CD4-positive, alpha-beta T cell treated with Interleukin-6 for 4 hours (primary cell): ENCODE results near the gene LRP1.
A peak's percentile ranks its signal among the peaks of the same experiment; 100 is the strongest.

Experiments
- DNase-seq: peaks from one replicate; pipeline ENCODE4 v3.0.0-alpha.2; 2020; ENCODE audit warnings: mixed read lengths

Gene LRP1

DNA sequence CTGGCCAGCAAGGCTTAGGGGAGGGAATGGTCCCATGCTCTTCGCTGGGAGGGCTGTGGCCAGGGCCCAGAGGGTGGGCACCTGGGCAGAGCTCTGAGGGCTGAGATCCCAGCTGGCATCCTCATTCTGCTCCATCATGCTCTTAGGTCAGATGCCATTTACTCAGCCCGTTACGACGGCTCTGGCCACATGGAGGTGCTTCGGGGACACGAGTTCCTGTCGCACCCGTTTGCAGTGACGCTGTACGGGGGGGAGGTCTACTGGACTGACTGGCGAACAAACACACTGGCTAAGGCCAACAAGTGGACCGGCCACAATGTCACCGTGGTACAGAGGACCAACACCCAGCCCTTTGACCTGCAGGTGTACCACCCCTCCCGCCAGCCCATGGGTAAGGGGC lies 49.9 kb downstream of the LRP1 start:
- no peak for DNase-seq

DNA sequence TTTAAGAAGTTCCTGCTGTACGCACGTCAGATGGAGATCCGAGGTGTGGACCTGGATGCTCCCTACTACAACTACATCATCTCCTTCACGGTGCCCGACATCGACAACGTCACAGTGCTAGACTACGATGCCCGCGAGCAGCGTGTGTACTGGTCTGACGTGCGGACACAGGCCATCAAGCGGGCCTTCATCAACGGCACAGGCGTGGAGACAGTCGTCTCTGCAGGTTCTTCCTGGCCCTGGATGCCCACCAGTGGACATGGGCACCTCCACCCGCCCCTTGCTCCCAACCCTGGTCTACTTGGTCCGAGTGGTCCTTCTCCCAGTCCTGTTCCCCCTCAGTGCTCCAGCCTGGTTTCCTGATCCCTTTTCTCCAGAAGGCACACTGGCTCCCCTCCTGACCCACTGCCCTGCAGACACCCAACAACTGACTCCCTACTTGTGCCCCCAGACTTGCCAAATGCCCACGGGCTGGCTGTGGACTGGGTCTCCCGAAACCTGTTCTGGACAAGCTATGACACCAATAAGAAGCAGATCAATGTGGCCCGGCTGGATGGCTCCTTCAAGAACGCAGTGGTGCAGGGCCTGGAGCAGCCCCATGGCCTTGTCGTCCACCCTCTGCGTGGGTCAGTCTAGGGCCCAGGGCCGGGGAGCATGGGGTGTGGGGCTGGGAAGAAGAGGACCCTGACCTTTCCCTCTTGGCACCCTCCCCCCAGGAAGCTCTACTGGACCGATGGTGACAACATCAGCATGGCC lies 51.2 kb downstream of the LRP1 start:
- no peak for DNase-seq

DNA sequence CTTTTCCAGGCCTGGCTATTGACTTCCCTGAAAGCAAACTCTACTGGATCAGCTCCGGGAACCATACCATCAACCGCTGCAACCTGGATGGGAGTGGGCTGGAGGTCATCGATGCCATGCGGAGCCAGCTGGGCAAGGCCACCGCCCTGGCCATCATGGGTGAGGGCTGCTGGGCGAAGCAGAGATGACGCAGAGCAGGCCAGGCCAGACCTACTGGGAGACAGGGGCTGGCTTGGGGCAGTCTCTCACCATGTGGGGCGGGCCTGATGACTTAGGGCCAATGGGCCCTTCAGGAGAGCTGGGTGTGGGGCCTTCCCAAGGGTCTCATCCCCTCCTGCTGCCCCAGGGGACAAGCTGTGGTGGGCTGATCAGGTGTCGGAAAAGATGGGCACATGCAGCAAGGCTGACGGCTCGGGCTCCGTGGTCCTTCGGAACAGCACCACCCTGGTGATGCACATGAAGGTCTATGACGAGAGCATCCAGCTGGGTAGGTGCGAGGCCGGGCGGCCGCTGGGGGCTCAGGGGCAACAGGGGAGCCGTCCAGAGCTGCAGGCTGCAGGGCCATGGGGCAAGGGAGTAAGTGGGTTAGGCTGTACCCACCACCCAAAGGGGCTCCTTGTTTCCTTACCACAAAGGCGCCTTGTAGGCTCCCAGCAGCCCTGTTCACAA lies 52.2 kb downstream of the LRP1 start:
- DNase-seq: no peak

DNA sequence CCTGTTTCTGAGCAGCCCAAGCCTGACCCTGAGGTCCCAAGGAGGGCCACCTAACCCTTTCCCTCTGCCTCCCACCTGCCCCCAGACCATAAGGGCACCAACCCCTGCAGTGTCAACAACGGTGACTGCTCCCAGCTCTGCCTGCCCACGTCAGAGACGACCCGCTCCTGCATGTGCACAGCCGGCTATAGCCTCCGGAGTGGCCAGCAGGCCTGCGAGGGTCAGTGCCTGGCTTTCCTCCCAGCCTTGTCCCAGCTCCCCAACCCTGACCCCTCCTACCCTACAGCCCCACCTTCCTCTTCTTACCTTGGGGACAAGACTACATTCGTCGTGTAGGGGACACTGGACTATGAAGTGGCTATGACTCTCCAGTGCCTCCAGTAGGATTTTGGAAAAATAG lies 52.8 kb downstream of the LRP1 start:
- DNase-seq: no peak

DNA sequence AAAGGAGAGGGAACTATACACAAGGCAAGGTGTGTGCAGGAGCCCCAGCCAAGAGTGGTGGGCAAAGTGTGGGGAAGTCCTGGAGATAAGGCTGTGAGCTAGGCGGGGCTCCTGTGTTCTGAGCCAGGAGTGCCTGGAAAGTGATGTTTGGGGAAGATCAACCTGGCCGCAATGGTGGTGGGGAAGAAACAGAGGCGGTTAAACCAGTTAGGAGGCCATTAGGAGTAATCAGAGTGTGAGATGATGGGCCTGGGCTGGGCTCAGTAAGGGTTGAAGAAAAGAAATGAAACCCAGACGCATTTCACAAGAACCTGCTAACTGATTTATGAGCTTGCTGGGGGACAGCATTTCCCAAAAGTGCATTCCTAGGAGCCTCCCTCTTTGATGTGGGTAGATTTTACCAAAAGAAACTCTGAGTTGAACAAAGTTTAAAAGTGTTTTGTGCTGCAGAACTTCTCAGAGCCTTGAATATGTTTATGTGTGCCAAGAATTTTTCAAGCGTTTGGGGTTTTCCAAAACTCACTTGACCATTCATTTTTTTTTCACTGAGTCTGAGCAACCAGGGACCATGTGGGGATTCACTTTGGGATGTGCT lies 53.4 kb downstream of the LRP1 start:
- DNase-seq: no peak

DNA sequence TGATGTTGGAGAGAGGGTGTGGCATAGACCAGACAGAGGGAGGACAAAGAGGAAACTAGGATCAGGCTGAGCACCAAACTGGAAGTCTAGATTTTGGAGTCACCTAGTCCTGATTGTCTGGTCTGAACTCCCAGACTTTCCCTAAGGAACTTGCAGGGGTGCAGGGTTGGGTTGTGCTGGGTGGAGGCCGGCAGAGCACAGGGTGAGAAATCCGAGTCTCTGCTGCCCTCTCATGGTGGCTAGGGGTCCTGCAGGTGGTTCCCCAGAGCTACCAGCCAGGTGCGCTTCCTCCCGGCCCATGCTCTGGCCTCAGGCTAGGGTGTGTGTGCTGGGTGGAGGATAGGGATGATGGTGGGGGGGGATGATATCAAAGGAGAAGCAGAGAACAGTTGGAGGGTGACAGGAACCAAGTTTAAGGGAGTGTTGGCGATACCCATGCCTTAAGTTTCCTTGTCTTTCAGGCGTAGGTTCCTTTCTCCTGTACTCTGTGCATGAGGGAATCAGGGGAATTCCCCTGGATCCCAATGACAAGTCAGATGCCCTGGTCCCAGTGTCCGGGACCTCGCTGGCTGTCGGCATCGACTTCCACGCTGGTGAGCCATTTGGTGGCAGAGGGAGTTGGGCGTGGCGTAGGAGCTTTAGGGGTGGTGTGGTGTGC lies 54.8 kb downstream of the LRP1 start:
- DNase-seq: peak; percentile 85

DNA sequence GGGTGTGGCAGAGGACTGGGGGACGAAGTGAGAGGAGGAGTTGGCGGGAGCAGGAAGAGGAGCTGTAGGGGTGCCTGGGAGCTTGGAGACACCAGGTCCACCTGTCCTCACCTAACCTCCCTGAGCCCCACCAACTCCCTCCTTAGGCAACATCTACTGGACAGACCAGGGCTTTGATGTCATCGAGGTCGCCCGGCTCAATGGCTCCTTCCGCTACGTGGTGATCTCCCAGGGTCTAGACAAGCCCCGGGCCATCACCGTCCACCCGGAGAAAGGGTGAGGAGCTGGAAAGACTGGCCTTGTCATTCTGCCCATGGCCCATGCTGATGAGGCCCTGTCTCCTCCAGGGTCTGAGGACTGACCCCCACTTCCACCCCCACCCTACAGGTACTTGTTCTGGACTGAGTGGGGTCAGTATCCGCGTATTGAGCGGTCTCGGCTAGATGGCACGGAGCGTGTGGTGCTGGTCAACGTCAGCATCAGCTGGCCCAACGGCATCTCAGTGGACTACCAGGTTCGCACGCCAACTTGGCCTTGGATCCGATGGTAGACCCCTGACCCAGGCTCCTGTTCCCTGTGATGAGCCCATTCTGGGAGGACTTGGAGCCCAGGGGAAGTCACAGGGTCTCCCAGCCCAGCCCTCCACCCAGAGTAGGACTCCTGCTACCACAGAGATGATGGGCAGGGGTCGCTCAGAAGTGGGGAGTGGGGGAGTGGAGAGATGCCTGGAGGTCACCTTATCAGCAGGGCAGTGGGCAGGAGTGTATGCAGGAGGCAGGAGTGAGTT lies 55.8 kb downstream of the LRP1 start:
- DNase-seq: no peak

DNA sequence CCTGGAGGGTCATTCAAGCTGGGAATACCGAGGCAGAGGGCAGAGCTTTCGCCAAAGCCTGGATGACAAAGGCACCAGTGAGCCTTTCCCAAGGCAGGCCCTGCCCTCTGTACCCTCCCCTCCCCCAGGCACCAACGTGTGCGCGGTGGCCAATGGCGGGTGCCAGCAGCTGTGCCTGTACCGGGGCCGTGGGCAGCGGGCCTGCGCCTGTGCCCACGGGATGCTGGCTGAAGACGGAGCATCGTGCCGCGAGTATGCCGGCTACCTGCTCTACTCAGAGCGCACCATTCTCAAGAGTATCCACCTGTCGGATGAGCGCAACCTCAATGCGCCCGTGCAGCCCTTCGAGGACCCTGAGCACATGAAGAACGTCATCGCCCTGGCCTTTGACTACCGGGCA lies 57.1 kb downstream of the LRP1 start:
- no peak for DNase-seq

DNA sequence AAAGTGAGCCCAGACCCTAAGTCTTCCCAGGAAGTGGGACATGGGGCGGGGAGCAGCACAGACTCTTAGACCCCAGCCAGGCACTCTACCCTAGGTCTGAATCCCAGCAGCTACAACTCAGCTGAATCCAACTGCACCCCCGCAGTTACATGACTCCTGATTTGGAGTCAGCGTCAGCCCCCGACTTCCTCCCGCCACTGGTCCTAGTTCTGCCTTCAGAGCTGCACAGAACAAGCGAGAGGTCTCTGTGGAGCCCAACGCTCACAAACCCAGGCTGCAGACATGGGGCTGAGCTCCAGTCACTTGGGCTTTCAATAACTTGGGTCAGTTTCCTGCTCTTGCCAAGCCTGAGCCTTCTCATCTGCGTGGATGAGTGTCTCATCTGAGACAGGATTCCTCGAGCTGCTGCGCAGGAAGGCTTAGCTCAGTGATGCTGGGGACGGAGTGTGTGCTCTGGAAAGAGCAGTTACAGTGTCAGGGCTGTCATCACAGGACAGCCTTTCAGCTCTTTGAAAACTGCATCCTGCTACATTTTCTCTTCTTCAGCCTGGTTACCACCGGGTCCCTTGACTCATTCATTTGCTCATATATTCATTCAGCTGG lies 57.7 kb downstream of the LRP1 start:
- DNase-seq: no peak

DNA sequence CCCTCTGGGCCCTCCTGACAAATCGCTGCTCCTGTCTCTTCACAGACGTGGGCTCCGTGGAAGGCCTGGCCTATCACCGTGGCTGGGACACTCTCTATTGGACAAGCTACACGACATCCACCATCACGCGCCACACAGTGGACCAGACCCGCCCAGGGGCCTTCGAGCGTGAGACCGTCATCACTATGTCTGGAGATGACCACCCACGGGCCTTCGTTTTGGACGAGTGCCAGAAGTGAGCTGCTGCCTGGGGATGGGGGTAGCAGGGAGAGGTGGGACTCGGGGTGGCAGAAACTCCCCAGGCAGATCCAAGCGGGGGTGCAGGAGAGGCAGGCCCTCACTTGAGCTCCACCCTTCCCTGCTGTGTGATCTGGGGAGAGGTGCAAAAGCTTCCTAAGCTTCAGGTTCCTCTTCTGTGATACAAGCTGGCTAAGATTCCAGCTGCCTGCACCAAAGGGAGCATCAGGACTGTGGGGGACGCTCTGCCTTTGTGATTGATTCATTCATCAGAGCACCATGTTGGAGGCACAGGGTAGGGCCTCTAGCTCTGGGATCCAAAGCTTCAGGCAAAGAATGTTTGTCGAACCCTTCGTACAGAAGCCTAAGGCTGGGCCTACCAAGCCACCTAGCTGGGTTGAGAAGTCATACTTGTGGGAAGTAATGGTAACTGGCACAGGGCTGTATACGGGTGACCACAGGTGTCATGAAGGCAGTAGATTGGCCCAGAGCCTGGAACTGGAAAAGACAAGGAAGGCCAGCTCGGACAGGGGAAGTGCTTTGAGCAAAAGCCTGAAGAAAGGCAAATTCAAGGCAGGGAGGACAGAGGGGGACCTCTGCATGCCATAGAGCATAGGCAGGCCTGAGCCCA lies 59.2 kb downstream of the LRP1 start:
- no peak for DNase-seq

DNA sequence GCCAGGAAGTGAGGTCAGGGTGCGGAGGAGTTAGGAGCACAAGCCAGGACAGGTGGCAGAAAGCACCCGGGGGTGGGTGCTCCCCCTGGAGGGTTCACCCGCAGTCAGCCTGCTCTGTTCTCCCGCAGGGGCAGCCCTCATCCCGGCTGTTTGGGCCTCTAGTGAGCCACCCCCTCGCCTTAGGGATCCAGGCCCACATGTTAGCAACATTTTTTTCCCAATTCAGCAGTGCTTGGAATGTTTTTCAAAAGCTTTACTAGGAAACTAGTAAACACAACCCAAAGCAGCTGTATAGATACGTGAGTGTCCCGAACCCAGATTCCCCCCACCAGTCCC lies 59.8 kb downstream of the LRP1 start:
- DNase-seq: no peak

DNA sequence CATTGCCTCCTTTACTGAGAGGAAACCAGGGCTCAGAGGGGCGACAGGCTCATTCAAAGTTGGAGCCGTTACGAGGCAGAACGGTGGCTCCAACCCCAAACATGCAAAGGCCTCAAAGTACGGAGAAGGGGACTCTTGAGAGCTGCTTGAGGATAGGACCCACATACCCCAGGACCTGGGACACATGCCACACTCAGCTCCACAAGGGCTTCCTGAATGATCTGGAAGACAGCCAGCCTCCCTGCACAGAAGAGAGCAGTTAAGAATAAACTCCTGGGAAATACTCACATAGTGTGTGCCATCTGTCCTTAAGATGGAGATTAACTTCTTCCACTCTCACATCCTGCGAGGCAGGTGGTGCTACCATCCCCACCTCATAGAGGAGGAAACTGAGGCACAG lies 61.8 kb downstream of the LRP1 start:
- DNase-seq: no peak

DNA sequence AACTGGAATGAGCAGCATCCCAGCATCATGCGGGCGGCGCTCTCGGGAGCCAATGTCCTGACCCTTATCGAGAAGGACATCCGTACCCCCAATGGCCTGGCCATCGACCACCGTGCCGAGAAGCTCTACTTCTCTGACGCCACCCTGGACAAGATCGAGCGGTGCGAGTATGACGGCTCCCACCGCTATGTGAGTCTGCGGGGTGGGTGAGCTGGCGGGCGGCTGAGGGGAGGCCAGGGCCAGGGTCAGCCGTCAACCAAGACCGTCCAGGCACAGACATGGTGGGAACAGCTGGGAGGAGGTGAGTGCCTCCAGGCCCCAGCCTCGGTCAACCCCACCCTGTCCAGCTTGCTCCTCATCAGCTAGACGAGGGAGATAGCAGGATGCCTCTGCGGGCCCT lies 62.5 kb downstream of the LRP1 start:
- no peak for DNase-seq

DNA sequence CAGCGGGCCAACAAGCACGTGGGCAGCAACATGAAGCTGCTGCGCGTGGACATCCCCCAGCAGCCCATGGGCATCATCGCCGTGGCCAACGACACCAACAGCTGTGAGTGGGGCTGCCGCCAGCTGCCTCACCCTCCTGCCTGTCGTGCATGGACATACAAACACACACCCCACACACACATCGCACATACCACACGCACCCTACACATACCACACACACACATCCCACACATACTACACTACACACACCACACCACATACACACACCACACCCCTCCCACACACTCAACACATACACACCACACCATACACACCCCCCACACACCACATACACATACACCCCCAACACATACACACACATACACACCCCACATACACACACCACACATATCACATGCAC lies 63.1 kb downstream of the LRP1 start:
- DNase-seq: no peak

DNA sequence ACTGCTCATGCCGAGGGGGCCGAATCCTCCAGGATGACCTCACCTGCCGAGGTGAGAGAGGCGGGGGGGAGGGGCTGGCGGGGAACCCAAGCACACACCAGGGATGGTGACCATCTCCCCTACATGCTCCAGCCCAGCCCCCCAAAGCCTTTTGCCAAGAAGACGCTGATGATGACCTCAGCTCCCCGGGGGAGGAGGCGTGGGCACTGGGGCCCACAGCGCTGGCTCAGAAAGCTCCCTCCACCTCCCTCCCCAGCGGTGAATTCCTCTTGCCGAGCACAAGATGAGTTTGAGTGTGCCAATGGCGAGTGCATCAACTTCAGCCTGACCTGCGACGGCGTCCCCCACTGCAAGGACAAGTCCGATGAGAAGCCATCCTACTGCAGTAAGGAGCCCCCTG lies 64.6 kb downstream of the LRP1 start:
- DNase-seq: no peak

DNA sequence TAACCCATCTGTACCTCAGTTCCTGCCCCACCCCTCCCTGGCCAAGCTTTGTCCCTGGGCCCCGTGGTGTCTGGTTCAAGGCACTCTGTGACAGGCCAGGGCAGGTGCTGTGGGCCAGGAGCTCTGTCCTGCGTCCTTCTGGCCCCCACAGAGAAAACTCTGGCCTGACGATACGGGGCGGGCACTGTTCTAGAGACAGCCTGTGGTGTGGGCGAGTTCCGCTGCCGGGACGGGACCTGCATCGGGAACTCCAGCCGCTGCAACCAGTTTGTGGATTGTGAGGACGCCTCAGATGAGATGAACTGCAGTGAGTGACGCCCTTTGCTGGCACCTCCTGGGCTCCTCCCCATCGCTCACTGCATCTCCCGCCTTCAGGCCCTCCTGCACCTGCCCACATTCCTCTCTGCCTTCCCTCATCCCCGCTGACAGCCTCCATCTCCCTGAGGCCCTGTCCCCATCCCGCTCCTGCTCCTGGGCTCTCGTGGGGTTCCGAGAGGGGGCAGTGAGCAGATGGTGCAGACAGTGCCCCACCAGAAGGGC lies 65.5 kb downstream of the LRP1 start:
- DNase-seq: no peak

DNA sequence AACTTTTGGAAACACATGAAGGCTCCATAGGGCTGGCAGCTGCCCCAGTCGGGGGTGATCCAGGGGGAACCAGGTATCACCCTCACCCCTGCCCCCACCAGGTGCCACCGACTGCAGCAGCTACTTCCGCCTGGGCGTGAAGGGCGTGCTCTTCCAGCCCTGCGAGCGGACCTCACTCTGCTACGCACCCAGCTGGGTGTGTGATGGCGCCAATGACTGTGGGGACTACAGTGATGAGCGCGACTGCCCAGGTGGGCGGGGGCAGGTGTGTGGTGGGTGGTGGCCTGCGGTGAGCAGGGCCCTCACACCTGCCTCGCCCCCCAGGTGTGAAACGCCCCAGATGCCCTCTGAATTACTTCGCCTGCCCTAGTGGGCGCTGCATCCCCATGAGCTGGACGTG lies 66.0 kb downstream of the LRP1 start:
- DNase-seq: no peak

DNA sequence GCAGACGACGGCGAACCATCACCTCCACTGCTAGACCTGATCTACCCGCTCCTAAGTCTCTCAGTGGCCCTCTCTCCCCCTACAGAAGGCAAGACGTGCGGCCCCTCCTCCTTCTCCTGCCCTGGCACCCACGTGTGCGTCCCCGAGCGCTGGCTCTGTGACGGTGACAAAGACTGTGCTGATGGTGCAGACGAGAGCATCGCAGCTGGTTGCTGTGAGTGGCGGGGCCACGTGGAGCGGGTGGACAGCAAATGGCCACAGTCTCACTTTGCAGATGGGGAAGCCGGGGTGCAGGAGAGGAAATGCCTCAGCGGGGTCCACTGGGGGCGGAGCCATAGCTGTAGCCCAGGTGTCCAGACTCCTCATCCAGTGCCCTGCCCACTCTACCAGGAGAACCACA lies 66.9 kb downstream of the LRP1 start:
- no peak for DNase-seq

DNA sequence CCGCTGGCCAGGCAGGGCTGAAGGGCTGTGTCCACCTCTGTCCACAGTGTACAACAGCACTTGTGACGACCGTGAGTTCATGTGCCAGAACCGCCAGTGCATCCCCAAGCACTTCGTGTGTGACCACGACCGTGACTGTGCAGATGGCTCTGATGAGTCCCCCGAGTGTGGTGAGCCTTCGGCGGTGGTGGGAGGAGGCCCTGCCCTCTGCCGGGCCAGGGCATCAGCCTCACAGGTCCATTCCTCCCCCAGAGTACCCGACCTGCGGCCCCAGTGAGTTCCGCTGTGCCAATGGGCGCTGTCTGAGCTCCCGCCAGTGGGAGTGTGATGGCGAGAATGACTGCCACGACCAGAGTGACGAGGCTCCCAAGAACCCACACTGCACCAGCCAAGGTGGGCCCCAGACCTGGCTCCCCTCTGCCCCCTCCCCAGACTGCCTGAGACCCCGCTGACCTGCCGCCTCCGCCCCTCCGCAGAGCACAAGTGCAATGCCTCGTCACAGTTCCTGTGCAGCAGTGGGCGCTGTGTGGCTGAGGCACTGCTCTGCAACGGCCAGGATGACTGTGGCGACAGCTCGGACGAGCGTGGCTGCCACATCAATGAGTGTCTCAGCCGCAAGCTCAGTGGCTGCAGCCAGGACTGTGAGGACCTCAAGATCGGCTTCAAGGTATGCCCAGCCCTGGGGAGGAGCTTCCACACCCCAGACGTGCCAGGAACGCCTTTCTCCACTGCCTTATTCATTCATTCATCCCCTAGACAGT lies 67.5 kb downstream of the LRP1 start:
- no peak for DNase-seq

DNA sequence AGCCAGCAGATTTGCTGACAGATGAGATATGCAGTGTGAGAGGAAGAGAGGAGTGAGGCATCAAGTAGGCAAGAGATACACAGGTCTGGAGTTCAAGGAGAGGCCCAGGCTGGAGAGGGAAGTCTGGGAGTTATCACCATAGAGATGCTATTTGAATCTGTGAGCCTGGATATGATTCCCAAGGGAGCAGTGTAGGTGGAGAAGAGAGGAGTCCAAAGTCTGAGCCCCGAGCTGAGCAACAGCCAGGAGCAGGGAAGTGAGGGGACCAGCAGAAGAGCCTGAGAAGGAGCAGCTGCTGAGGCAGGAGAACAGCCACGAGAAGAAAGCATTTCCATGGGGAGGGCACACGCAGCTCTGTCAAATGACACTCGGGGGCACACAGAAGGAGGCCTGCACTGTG lies 68.2 kb downstream of the LRP1 start:
- no peak for DNase-seq

DNA sequence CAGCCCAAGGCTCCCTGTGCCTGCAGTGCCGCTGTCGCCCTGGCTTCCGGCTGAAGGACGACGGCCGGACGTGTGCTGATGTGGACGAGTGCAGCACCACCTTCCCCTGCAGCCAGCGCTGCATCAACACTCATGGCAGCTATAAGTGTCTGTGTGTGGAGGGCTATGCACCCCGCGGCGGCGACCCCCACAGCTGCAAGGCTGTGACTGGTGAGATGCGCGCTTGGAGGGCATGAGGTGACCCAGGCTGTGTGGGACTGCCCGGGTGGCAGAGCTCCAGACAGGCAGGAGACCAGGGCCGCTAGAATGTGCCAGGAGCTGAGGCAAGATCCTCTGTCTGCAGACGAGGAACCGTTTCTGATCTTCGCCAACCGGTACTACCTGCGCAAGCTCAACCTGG lies 68.7 kb downstream of the LRP1 start:
- no peak for DNase-seq
